K562 (cell line): ENCODE data around the gene TMEM185B. TPM values are rescaled to one million over a fixed set of nuclear protein-coding genes. Genes with fewer than 3 reads are reported as not detected.

Source experiments
- ARHGAP35 ChIP-seq: fragments of 450-650 bp; IDR thresholded peaks from 2 replicates; pipeline ENCODE4 v1.6.1; 2018; ENCODE audit not compliant: partially characterized antibody
- BRF1 ChIP-seq: IDR thresholded peaks from 3 replicates; pipeline ENCODE4 v1.6.1; 2011; ENCODE audit warnings: borderline replicate concordance, mild to moderate bottlenecking; ENCODE audit not compliant: insufficient read length; ENCODE audit errors: extremely low read depth
- EP400 ChIP-seq: fragments of 450-650 bp; IDR thresholded peaks from 2 replicates; pipeline ENCODE4 v1.6.1; 2017; ENCODE audit warnings: antibody characterized with exemption, mild to moderate bottlenecking, moderate library complexity
- FOXA3 ChIP-seq, 2 experiments: fragments of 450-650 bp in 1 of 2; sonication (generic) in 1 of 2; formaldehyde crosslinking; IDR thresholded peaks in 1 of 2; conservative IDR thresholded peaks in 1 of 2; 2 replicates each; pipeline versions ENCODE4 v1.4.0 to v1.8.0; 2020 to 2022; ENCODE audit warnings: mild to moderate bottlenecking in 2 of 2, missing genetic modification reagents in 1 of 2
- JUN ChIP-seq, 2 experiments: sonication (generic) in 1 of 2; formaldehyde crosslinking in 1 of 2; IDR thresholded peaks; 2 replicates each; pipeline versions ENCODE4 v1.6.1 to v1.8.0; 2012 to 2022; ENCODE audit warnings: borderline replicate concordance in 2 of 2, mild to moderate bottlenecking in 2 of 2, improper control_type of control experiment in 1 of 2, low read depth in 1 of 2, low read length in 1 of 2, missing genetic modification reagents in 1 of 2
- MAFF ChIP-seq: IDR thresholded peaks from 2 replicates; pipeline ENCODE4 v1.6.1; 2012; ENCODE audit warnings: low read length, improper control_type of control experiment
- NRF1 ChIP-seq, 2 experiments: fragments of 450-650 bp; IDR thresholded peaks in 1 of 2; conservative IDR thresholded peaks in 1 of 2; 2 replicates each; pipeline ENCODE4 v1.6.1; 2014; ENCODE audit warnings: mild to moderate bottlenecking in 2 of 2
- NUFIP1 ChIP-seq: fragments of 450-650 bp; IDR thresholded peaks from 2 replicates; pipeline ENCODE4 v1.6.1; 2018; ENCODE audit not compliant: partially characterized antibody
- POU5F1 ChIP-seq: fragments of 150-350 bp; IDR thresholded peaks from 2 replicates; pipeline ENCODE4 v1.6.1; 2014; ENCODE audit warnings: borderline replicate concordance, low read length, low read depth, mild to moderate bottlenecking; ENCODE audit not compliant: partially characterized antibody
- TCFL5 ChIP-seq: fragments of 250-450 bp; sonication (Bioruptor Pico); conservative IDR thresholded peaks from 2 replicates; pipeline ENCODE4 v1.6.1; 2021; ENCODE audit warnings: mild to moderate bottlenecking, moderate library complexity, matching md5 sums
- XRCC5 ChIP-seq: fragments of 200-400 bp; formaldehyde crosslinking; IDR thresholded peaks from 2 replicates; pipeline ENCODE4 v1.6.1; 2017; ENCODE audit warnings: low read depth, mild to moderate bottlenecking, low read length
- ZBED1 ChIP-seq: IDR thresholded peaks from 2 replicates; pipeline ENCODE4 v1.6.1; 2014
- ZKSCAN1 ChIP-seq: fragments of 150-350 bp; IDR thresholded peaks from 2 replicates; pipeline ENCODE4 v1.6.1; 2016; ENCODE audit warnings: low read depth, low read length
- ZNF197 ChIP-seq: fragments of 200-800 bp; sonication (Bioruptor generic); IDR thresholded peaks from 2 replicates; pipeline ENCODE4 v1.6.1; 2016; ENCODE audit warnings: low read depth, missing genetic modification characterization, missing compliant biosample characterization
- ZNF354B ChIP-seq: fragments of 250-450 bp; sonication (Bioruptor Pico); IDR thresholded peaks from 2 replicates; pipeline ENCODE4 v1.4.0; 2020
- ZNF695 ChIP-seq: fragments of 450-650 bp; formaldehyde crosslinking; IDR thresholded peaks from 2 replicates; pipeline ENCODE4 v1.4.0; 2020; ENCODE audit warnings: mild to moderate bottlenecking, moderate library complexity
- ZNF75A ChIP-seq: fragments of 450-650 bp; formaldehyde crosslinking; IDR thresholded peaks from 2 replicates; pipeline ENCODE4 v1.4.0; 2020; ENCODE audit warnings: mild to moderate bottlenecking
- polyA plus RNA-seq, 8 experiments: library from polyadenylated mRNA; depleted of rRNA in 4 of 8; stranded (reverse) in 5 of 8; unstranded in 3 of 8; fragments of >200 nt; fragmentation: Nextera tagmentation in 2 of 8; fragmentation: Illumina TruSeq in 1 of 8; extraction: Ambion mirVana in 2 of 8; extraction: Trizol in 1 of 8; gene quantifications; 2 replicates each; pipeline versions ENCODE4 v1.2.1 to v1.2.3, GENCODE V29; 2011 to 2014; ENCODE audit warnings: inconsistent platforms in 1 of 8, missing spikeins in 1 of 8
- total RNA-seq, 7 experiments: library from RNA; depleted of rRNA in 6 of 7; stranded (reverse); fragments of >200 nt in 6 of 7; fragmentation: Illumina TruSeq in 2 of 7; extraction: Trizol in 2 of 7; gene quantifications; 2 replicates each; pipeline versions ENCODE4 v1.2.1 to v1.2.3, GENCODE V29; 2011 to 2021; ENCODE audit warnings: low replicate concordance in 1 of 7
- TF ChIP-seq, protein P1 (sequence below): fragments of 250-450 bp; sonication (Bioruptor Pico); IDR thresholded peaks from 2 replicates; pipeline ENCODE4 v1.8.0; 2021; ENCODE audit warnings: moderate library complexity, mild to moderate bottlenecking, inconsistent platforms
- TF ChIP-seq, protein P2 (sequence below): fragments of 250-450 bp; sonication (Bioruptor Pico); IDR thresholded peaks from 2 replicates; pipeline ENCODE4 v1.5.0; 2021; ENCODE audit warnings: mild to moderate bottlenecking, moderate library complexity
- TF ChIP-seq, protein P3 (sequence below): fragments of 450-650 bp; IDR thresholded peaks from 2 replicates; pipeline ENCODE4 v1.6.1; 2017; ENCODE audit warnings: antibody characterized with exemption

TMEM185B gene
- total and polyA plus RNA-seq, 9 of the 15 experiments (the other 6 are each of a cell fraction or from before 2014, with no cell fraction given) = 2.9 to 28.2 (median 11.5) TPM

GRCh38 chr2:120252225-120253020, 29.2 kb upstream of the TMEM185B start, which contains the start of gene RALB (continued):
- TF ChIP-seq, protein P1, sequence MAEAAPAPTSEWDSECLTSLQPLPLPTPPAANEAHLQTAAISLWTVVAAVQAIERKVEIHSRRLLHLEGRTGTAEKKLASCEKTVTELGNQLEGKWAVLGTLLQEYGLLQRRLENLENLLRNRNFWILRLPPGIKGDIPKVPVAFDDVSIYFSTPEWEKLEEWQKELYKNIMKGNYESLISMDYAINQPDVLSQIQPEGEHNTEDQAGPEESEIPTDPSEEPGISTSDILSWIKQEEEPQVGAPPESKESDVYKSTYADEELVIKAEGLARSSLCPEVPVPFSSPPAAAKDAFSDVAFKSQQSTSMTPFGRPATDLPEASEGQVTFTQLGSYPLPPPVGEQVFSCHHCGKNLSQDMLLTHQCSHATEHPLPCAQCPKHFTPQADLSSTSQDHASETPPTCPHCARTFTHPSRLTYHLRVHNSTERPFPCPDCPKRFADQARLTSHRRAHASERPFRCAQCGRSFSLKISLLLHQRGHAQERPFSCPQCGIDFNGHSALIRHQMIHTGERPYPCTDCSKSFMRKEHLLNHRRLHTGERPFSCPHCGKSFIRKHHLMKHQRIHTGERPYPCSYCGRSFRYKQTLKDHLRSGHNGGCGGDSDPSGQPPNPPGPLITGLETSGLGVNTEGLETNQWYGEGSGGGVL (CRISPR knock-in tag) = no peak
- no peak for TF ChIP-seq EP400
- no peak for TF ChIP-seq ZKSCAN1
- no peak for TF ChIP-seq ZBED1
- TF ChIP-seq, protein P2, sequence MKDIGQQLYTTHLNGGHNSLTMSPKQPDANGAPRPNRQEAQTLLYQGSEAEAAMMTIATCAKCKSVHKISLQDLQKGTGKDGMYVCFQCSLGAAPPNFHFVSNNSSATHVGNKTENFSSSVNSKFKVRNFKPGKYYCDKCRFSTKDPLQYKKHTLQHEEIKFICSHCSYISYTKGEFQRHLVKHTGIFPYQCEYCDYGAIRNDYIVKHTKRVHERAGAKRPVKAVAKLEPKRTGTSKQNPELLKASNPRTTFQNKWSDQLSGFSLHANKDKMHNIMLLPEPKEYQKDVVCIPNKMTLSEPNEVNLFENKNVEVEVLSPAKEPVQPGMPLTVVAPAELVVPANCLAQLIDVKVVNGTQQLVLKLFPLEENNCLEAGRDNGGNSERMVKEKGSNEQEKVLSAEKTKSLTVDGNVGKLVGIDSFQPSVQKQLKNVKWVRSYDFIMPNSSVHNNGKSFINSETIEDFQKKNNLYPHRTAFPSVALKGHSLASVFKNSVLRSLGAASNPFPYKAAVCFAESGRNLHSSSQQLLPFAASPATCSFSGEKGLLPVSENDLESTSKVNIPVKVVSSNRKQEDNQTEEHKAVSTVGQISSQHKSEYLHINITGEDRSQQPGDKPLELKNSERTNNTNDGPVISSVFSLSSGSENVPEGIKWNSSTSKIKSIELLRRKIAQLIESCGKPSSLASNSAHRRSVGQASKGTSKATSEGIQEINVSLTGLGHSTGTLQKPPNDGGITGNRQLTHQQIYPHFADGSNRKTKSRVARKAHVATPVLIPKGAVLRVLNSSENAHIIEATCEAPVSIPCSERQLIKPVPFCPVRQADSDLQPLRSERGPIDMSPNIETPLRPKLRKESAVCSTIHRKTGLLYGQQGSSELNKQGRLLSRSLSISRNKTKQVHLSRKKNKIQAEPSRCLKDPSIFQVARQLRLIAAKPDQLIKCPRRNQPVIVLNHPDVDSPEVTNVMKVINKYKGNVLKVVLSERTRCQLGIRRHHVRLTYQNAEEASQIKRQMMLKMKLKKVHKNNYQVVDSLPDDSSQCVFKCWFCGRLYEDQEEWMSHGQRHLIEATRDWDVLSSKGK (CRISPR knock-in tag) = no peak
- TF ChIP-seq NUFIP1 = no peak
- TF ChIP-seq NRF1 (conservative IDR thresholded peaks at IDR 0.05 in 1 of 2, IDR thresholded peaks at IDR 0.05 in 1 of 2) = peak; percentile 55 to 69; a peak in 3 of 4 replicates
- TF ChIP-seq, protein P3, sequence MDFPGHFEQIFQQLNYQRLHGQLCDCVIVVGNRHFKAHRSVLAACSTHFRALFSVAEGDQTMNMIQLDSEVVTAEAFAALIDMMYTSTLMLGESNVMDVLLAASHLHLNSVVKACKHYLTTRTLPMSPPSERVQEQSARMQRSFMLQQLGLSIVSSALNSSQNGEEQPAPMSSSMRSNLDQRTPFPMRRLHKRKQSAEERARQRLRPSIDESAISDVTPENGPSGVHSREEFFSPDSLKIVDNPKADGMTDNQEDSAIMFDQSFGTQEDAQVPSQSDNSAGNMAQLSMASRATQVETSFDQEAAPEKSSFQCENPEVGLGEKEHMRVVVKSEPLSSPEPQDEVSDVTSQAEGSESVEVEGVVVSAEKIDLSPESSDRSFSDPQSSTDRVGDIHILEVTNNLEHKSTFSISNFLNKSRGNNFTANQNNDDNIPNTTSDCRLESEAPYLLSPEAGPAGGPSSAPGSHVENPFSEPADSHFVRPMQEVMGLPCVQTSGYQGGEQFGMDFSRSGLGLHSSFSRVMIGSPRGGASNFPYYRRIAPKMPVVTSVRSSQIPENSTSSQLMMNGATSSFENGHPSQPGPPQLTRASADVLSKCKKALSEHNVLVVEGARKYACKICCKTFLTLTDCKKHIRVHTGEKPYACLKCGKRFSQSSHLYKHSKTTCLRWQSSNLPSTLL = 0 out of 2 replicates have a peak, but pooled peaks have one; percentile 28
- TF ChIP-seq ARHGAP35 = peak; percentile 17
- no peak for TF ChIP-seq ZNF75A (CRISPR knock-in tag)
- TF ChIP-seq ZNF354B (CRISPR knock-in tag) = no peak
- TF ChIP-seq JUN (IDR thresholded peaks at IDR 0.05; ENCODE audit: borderline replicate concordance, low read depth, low read length) = no peak
- no peak for TF ChIP-seq JUN (CRISPR knock-in tag; IDR thresholded peaks at IDR 0.05; ENCODE audit: borderline replicate concordance)
- no peak for TF ChIP-seq POU5F1
- TF ChIP-seq ZNF695 (CRISPR knock-in tag) = no peak
- TF ChIP-seq ZNF197 (CRISPR knock-in tag) = 0 out of 2 replicates have a peak, but pooled peaks have one; percentile 15
- no peak for TF ChIP-seq FOXA3 (CRISPR knock-in tag; conservative IDR thresholded peaks at IDR 0.05 in 1 of 2, IDR thresholded peaks at IDR 0.05 in 1 of 2)
- no peak for TF ChIP-seq MAFF
- no peak for TF ChIP-seq TCFL5 (CRISPR knock-in tag)
- TF ChIP-seq XRCC5 = peak; percentile 22; the same call in 1 of the 2 replicates
- TF ChIP-seq BRF1 = no peak
